OCI-LY7 (cell line): ENCODE results near the gene ACER1.

Experiments
- CTCF ChIP-seq: fragments of 200-600 bp; sonication (generic); conservative IDR thresholded peaks from 2 replicates; pipeline ENCODE4 v1.5.1; 2014; ENCODE audit warnings: mild to moderate bottlenecking, antibody characterized with exemption, low read length, moderate library complexity, mixed read lengths
- EZH2phosphoT487 ChIP-seq: fragments of 200-600 bp; sonication (generic); IDR thresholded peaks from 2 replicates; pipeline ENCODE4 v1.6.1; 2018; ENCODE audit warnings: low read depth, borderline replicate concordance, mild to moderate bottlenecking, mixed run types, antibody characterized with exemption, low read length, moderate library complexity, mixed read lengths

- no peak for TF ChIP-seq CTCF
- TF ChIP-seq EZH2phosphoT487: no peak
Observed at GRCh38 chr19:6297202-6297601, 36.2 kb downstream of the ACER1 start.
